ENCODE results near the gene C16orf54. TPM values are rescaled to one million over a fixed set of nuclear protein-coding genes. Genes with fewer than 3 reads are reported as not detected.
"Not testable (repeated sequence)": the region's sequence is repeated elsewhere in the genome, so short reads cannot be mapped to it uniquely, and the experiment has no call there.

C16orf54 gene
- polyA plus RNA-seq, 1 donor, result 1.5 TPM

DNA sequence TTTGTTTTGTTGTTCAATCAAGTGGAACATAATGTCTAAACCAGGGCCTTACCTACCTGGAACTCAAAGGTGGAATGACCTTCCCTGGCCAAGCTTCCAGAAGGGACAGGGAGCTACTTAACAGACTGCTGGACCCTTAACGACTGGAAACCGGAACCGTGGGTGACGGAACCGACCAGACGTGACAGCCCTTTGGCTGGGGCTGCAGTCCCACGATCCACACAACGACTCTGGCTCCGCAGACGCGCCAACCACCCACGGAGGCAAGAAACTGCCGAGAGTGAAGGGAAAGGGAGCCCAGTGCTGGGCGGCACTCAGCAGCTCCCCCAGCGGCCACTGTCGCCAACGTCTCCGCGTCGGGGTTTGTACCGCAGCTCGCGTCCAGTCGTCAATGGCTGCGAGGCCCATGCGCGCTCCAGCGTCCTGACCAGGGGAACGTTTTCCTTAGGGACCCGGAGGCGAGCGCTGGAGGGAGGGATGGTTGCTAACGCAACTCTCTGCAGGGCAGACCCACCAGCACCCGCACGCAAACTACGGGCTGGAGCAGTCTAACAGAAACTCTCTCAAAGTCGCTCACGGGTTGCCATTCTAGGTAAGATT, 39.2 kb upstream of the C16orf54 start:
- no CpG with 5 or more reads among the region's 38 CpGs for WGBS (ENCODE audit: insufficient coverage, low lambda C conversion rate)
- H3K4me3 ChIP-seq (ENCODE audit: low read length), result no peak overlapping the region
- peaks cover 3% of the 10 kb centered on the region for H3K4me1 ChIP-seq (ENCODE audit: control insufficient read depth, insufficient read depth, low read length)
- no peak overlapping the region for H3K27ac ChIP-seq (ENCODE audit: low read length)
- H3K9me3 ChIP-seq (ENCODE audit: control insufficient read depth, low read depth, low read length), result peaks cover 4% of the 10 kb centered on the region
- peak in 1 of 2 donors; percentile 61 for DNase-seq
- H3K27me3 ChIP-seq (ENCODE audit: control insufficient read depth, insufficient read depth, low read length), result no peaks in the 10 kb centered on the region
- no peaks in the 10 kb centered on the region for H3K36me3 ChIP-seq (ENCODE audit: control insufficient read depth, insufficient read depth, low read length)

DNA sequence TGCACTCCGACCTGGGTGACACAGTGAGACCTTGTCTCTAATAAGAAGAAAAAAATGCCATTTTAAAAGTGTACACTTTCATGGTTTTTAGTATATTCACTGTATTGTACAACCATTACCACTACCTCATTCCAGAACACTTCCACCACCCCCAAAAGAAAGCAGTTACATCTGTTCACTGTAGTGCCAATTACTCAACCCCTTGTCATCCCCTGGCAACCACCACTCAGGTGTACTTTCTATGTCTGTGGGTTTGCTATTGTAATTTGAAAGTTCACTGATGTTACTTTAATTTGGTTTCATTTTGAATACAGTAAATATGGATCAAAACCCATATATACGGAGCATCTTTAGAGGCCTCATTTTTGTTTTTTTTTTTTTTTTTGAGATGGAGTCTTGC, 38.4 kb upstream of the C16orf54 start:
- Histone ChIP-seq H3K4me3 (ENCODE audit: low read length) (no peak overlapping the region), H3K27ac (ENCODE audit: low read length) (no peak overlapping the region), H3K27me3 (ENCODE audit: control insufficient read depth, insufficient read depth, low read length) (no peaks in the 10 kb centered on the region), H3K9me3 (ENCODE audit: control insufficient read depth, low read depth, low read length) (peaks cover 4% of the 10 kb centered on the region), H3K4me1 (ENCODE audit: control insufficient read depth, insufficient read depth, low read length) (no peaks in the 10 kb centered on the region), H3K36me3 (ENCODE audit: control insufficient read depth, insufficient read depth, low read length) (no peaks in the 10 kb centered on the region)
- WGBS (ENCODE audit: insufficient coverage, low lambda C conversion rate), result no CpG with 5 or more reads among the region's 2 CpGs
- DNase-seq, result no peak

DNA sequence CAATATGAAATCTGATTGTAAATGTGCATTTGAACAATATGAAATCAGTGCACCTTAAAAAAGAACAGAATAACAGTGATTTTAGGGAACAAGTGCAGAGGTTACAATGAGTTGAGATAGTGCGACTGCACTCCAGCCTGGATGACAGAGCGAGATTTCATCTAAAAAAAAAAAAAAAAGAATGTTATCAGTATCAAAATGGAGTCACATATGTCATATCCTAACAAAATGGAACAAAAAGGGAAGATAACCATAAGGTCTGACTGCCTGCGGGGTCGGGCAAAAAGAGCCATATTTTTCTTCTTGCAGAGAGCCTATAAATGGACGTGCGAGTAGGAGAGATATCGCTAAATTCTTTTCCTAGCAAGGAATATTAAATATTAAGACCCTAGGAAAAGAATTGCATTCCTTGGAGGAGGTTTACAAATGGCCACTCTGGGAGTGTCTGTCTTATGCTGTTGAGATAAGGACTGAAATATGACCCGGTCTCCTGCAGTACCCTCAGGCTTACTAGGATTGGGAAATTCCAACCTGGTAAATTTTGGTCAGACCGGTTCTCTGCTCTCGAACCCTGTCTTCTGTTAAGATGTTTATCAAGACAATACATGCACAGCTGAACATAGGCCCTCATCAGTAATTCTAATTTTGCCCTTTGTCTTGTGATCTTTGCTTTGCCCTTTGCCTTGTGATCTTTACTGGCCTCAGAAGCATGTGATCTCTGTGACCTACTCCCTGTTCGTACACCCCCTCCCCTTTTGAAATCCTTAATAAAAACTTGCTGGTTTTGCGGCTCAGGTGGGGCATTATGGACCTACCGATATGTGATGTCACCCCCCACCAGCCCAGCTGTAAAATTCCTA, 37.5 kb upstream of the C16orf54 start:
- WGBS (ENCODE audit: insufficient coverage, low lambda C conversion rate), result no CpG with 5 or more reads among the region's 13 CpGs
- not testable (repeated sequence) for H3K9me3 ChIP-seq (ENCODE audit: control insufficient read depth, low read depth, low read length); H3K27me3 ChIP-seq (ENCODE audit: control insufficient read depth, insufficient read depth, low read length); H3K27ac ChIP-seq (ENCODE audit: low read length); H3K4me1 ChIP-seq (ENCODE audit: control insufficient read depth, insufficient read depth, low read length); DNase-seq; H3K4me3 ChIP-seq (ENCODE audit: low read length); H3K36me3 ChIP-seq (ENCODE audit: control insufficient read depth, insufficient read depth, low read length)

DNA sequence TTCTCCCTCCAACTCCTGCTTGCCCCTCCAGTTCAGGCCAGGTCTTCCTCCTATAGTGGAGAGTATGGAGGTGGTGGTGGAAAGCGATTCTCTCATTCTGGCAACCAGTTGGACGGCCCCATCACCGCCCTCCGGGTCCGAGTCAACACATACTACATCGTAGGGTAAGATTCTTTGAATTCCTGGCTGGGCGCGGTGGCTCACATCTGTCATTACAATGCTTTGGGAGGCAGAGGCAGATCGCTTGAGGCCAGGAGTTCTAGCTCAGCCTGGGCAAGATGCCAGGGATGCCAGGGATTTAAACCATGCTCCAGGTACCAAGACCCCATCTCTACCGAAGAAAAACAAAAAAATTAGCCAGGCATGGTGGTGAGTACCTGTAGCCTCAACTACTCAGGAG, 33.7 kb upstream of the C16orf54 start:
- no CpG with 5 or more reads among the region's 10 CpGs for WGBS (ENCODE audit: insufficient coverage, low lambda C conversion rate)
- H3K4me1 ChIP-seq (ENCODE audit: control insufficient read depth, insufficient read depth, low read length), result no peaks in the 10 kb centered on the region
- H3K27me3 ChIP-seq (ENCODE audit: control insufficient read depth, insufficient read depth, low read length), result no peaks in the 10 kb centered on the region
- DNase-seq, result no peak
- H3K36me3 ChIP-seq (ENCODE audit: control insufficient read depth, insufficient read depth, low read length), result no peaks in the 10 kb centered on the region
- no peak overlapping the region for H3K4me3 ChIP-seq (ENCODE audit: low read length)
- H3K27ac ChIP-seq (ENCODE audit: low read length), result no peak overlapping the region
- no peaks in the 10 kb centered on the region for H3K9me3 ChIP-seq (ENCODE audit: control insufficient read depth, low read depth, low read length)

DNA sequence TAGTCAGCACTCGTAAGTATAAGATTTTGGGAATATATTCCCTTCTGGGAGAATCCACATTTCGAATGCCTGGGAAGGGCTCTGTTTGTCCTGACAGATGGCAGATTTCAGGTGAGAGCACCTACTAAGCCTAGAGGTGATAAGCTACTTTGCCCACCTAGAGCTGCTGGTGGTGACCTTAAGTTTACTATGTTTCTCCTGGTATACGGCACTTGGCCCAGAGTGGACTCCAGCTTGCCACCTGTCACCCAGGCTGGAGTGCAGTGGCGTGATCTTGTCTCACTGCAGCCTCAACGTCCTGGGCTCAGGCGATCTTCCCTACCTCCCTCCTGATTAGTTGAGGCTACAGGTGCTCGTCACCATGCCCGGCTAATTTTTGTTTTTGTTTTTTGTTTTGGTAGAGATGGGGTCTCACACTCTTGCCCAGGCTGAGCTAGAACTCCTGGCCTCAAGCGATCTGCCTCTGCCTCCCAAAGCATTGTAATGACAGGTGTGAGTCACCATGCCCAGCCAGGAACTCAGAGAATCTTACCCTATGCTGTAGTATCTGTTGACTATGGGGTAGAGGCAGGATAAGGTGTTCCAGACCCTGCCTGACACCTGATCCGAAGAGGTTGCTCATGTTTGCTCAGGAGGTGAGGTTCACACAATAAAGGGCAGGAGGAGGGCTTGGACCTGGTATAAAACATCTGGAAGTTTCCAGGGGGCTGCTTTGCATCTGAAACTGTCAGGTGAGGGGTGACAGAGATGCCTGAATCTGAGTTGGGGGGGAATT, 32.0 kb upstream of the C16orf54 start, which contains the start of gene ZG16:
Gene ZG16, plus strand, starts transcription at position 681 of the 775 bp plus-strand sequence. CDS start 1,011 bp downstream, outside the sequence.
- no peaks in the 10 kb centered on the region for H3K4me1 ChIP-seq (ENCODE audit: control insufficient read depth, insufficient read depth, low read length)
- no peak within 1 kb of the TSS for H3K4me3 ChIP-seq (ENCODE audit: low read length)
- no peaks in the 10 kb centered on the region for H3K27me3 ChIP-seq (ENCODE audit: control insufficient read depth, insufficient read depth, low read length)
- DNase-seq, result no peak
- H3K27ac ChIP-seq (ENCODE audit: low read length), result no peak within 1 kb of the TSS
- 76% methylated on average over 3 of the region's 10 CpGs for WGBS (ENCODE audit: insufficient coverage, low lambda C conversion rate)
- H3K36me3 ChIP-seq (ENCODE audit: control insufficient read depth, insufficient read depth, low read length), result no peaks in the 10 kb centered on the region
- no peaks in the 10 kb centered on the region for H3K9me3 ChIP-seq (ENCODE audit: control insufficient read depth, low read depth, low read length)

DNA sequence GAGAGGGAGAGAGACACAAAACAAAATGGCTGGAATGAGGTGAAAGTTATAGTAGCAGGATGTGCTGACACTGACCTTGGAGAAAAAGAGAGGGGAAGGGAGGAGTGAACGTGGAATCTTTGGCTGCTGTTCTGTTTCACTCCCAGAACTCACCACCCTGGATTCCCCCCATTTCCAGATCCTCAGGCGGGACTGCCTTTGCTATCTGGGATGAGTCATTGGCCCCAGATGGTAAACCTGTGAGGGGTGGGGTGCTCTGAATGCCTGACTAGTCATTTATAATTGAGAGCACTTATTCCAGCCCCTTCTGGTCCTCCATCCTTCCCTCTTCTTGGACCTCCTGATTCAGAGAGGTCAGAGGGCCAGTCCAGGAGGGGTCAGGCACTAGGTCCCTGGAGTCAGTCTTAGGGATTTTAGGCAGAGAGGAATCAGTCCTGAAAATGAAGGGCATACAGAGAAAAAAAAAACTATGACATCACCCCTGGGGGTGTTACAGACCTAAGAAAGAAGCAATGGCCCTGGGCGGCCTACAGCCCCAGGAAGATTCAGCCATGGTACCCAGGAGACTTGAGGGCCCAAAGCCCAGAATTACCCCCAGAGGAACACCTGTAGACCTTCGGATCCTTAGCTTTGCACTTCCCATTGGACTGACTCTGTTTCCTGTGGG, 30.1 kb upstream of the C16orf54 start:
- Histone ChIP-seq H3K4me1 (ENCODE audit: control insufficient read depth, insufficient read depth, low read length) (no peaks in the 10 kb centered on the region), H3K27me3 (ENCODE audit: control insufficient read depth, insufficient read depth, low read length) (no peaks in the 10 kb centered on the region), H3K36me3 (ENCODE audit: control insufficient read depth, insufficient read depth, low read length) (no peaks in the 10 kb centered on the region), H3K9me3 (ENCODE audit: control insufficient read depth, low read depth, low read length) (no peaks in the 10 kb centered on the region), H3K4me3 (ENCODE audit: low read length) (no peak overlapping the region), H3K27ac (ENCODE audit: low read length) (no peak overlapping the region)
- DNase-seq, result peak in 1 of 2 donors; percentile 41
- WGBS (ENCODE audit: insufficient coverage, low lambda C conversion rate), result no CpG with 5 or more reads among the region's 4 CpGs

DNA sequence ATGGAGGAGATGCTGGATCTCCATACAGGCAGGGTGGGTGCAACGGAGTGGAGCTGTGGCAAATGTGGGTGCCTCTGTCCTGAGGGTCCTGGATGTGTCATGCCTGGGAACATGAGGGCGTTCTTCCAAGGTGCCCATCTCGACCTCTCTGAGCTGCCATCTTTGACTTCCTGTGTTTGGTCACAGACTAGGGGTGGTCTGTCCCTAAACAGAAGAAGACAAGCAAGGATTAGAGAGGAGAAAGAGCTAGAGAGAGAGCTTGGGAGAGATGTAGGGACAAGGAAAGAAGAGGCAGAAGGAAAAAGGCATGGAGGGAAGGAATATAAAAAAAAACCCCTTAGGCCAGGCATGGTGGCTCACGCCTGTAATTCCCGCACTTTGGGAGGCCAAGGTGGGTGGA, 28.9 kb upstream of the C16orf54 start:
- H3K36me3 ChIP-seq (ENCODE audit: control insufficient read depth, insufficient read depth, low read length), result no peaks in the 10 kb centered on the region
- no peaks in the 10 kb centered on the region for H3K4me1 ChIP-seq (ENCODE audit: control insufficient read depth, insufficient read depth, low read length)
- no peak overlapping the region for H3K4me3 ChIP-seq (ENCODE audit: low read length)
- H3K27ac ChIP-seq (ENCODE audit: low read length), result no peak overlapping the region
- H3K27me3 ChIP-seq (ENCODE audit: control insufficient read depth, insufficient read depth, low read length), result no peaks in the 10 kb centered on the region
- DNase-seq, result no peak
- WGBS (ENCODE audit: insufficient coverage, low lambda C conversion rate), result no CpG with 5 or more reads among the region's 5 CpGs
- H3K9me3 ChIP-seq (ENCODE audit: control insufficient read depth, low read depth, low read length), result no peaks in the 10 kb centered on the region

GRCh38 chr16:29772330-29772729, 26.5 kb upstream of the C16orf54 start:
- H3K4me1 ChIP-seq (ENCODE audit: control insufficient read depth, insufficient read depth, low read length); H3K27me3 ChIP-seq (ENCODE audit: control insufficient read depth, insufficient read depth, low read length); H3K27ac ChIP-seq (ENCODE audit: low read length); DNase-seq; H3K36me3 ChIP-seq (ENCODE audit: control insufficient read depth, insufficient read depth, low read length); H3K4me3 ChIP-seq (ENCODE audit: low read length); H3K9me3 ChIP-seq (ENCODE audit: control insufficient read depth, low read depth, low read length): not testable (repeated sequence)
- WGBS (ENCODE audit: insufficient coverage, low lambda C conversion rate), result no CpG with 5 or more reads among the region's 7 CpGs

- DNase-seq, result no peak
- Histone ChIP-seq H3K9me3 (ENCODE audit: control insufficient read depth, low read depth, low read length) (no peaks in the 10 kb centered on the region), H3K4me3 (ENCODE audit: low read length) (no peak overlapping the region), H3K27me3 (ENCODE audit: control insufficient read depth, insufficient read depth, low read length) (no peaks in the 10 kb centered on the region), H3K36me3 (ENCODE audit: control insufficient read depth, insufficient read depth, low read length) (no peaks in the 10 kb centered on the region), H3K27ac (ENCODE audit: low read length) (no peak overlapping the region), H3K4me1 (ENCODE audit: control insufficient read depth, insufficient read depth, low read length) (peaks cover 3% of the 10 kb centered on the region)
- 78% methylated on average over 3 of the region's 7 CpGs for WGBS (ENCODE audit: insufficient coverage, low lambda C conversion rate)
These were observed 24.6 kb upstream of the C16orf54 start for GRCh38 chr16:29770250-29770929.
